Neutrophil (primary cell): ENCODE data around the gene SNTG2.
"Not testable (repeated sequence)": the region's sequence is repeated elsewhere in the genome, so short reads cannot be mapped to it uniquely, and the experiment has no call there.

ENCODE experiments used
- H3K27ac ChIP-seq: fragments of 200-600 bp; sonication (generic); 2 replicates; pipeline ENCODE4 v1.5.1; 2016; ENCODE audit warnings: mild to moderate bottlenecking, moderate library complexity
- H3K27me3 ChIP-seq: fragments of 200-600 bp; sonication (generic); 2 replicates; pipeline ENCODE4 v1.6.0; 2016; ENCODE audit warnings: mild to moderate bottlenecking
- H3K36me3 ChIP-seq: fragments of 200-600 bp; sonication (generic); 2 replicates; pipeline ENCODE4 v1.5.1; 2017
- H3K4me1 ChIP-seq, 2 experiments: fragments of 200-600 bp in 1 of 2; sonication (generic) in 1 of 2; 1 replicate in 1 of 2; 2 replicates in 1 of 2; pipeline versions ENCODE4 v1.5.1 to v1.6.1; 2013 to 2016; ENCODE audit warnings: low read depth in 1 of 2, low read length in 1 of 2, mild to moderate bottlenecking in 1 of 2, moderate library complexity in 1 of 2; ENCODE audit not compliant: control insufficient read depth in 1 of 2, insufficient read depth in 1 of 2
- H3K4me3 ChIP-seq, 2 experiments: fragments of 200-600 bp in 1 of 2; sonication (generic) in 1 of 2; 1 replicate in 1 of 2; 2 replicates in 1 of 2; pipeline ENCODE4 v1.5.1; 2013 to 2016; ENCODE audit warnings: low read depth in 1 of 2, low read length in 1 of 2, mild to moderate bottlenecking in 1 of 2, moderate library complexity in 1 of 2
- H3K9me3 ChIP-seq: fragments of 200-600 bp; sonication (generic); 2 replicates; pipeline ENCODE4 v1.5.1; 2016
- CTCF ChIP-seq: fragments of 200-600 bp; sonication (generic); IDR thresholded peaks from 2 replicates; pipeline ENCODE4 v1.5.1; 2016; ENCODE audit warnings: antibody characterized with exemption

SNTG2 gene

DNA sequence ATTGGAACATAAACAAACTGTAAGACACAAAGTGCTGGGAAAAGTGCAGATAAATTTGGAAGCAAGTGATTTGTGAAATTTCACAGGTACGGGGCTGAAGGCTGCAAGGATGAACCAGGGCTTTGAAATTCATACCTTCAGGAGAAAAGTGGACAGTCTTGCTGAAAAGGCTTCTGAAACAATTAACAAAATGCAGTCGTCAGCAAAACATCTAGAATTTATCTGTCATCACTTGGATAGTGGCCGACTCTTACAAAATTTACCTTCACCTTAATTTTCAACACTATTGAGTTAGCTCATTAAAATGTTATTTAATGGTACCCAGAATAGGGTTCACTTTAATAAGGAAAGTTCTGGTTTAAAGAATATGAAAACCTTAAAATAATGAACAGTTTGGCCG, 138.3 kb downstream of the SNTG2 start:
- no peak overlapping the region for H3K27ac ChIP-seq
- no peaks in the 10 kb centered on the region for H3K36me3 ChIP-seq
- H3K9me3 ChIP-seq, result no peaks in the 10 kb centered on the region
- H3K4me3 ChIP-seq, result no peak overlapping the region
- no peak for TF ChIP-seq CTCF
- H3K4me1 ChIP-seq, result no peaks in the 10 kb centered on the region
- no peaks in the 10 kb centered on the region for H3K27me3 ChIP-seq

DNA sequence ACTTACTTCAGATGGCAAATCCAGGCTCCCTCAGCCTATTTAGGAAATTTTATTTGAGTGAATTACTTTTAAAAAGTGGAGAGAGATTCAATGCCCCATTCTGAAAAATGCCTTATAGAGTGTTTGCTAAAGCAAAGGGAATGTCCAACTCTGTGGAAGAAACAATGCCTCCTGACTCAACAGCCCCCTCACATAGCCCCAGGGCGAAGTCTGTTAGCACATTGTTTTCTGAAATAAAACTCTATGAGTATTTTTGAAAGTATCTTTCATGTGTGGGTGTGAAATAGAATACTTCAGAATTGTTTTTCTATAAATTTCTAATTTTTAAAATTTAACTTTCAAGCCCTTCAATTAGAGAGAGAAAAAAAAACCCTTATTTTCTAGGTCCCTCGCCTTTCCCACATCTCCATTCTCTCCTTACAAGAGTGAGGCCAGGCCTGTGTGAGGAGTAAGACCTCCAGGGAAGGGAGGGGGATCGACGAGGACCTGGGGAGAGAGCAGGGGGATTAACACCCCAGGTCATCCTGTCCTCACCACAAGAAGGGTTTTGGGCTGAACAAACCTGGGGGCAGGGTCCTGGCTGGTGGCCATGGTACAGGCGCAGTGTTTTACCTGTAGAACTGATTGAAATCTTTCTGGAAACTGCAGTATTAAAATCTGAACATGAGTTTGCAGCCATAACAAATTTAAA, 141.4 kb downstream of the SNTG2 start:
- no peak for TF ChIP-seq CTCF
- no peaks in the 10 kb centered on the region for H3K27me3 ChIP-seq

GRCh38 chr2:1093668-1094067, 143.0 kb downstream of the SNTG2 start:
- H3K4me3 ChIP-seq, H3K27me3 ChIP-seq, H3K9me3 ChIP-seq, H3K27ac ChIP-seq, H3K4me1 ChIP-seq, H3K36me3 ChIP-seq: not testable (repeated sequence)

More for the DNA sequence above, 141.4 kb downstream of the SNTG2 start:
- Histone ChIP-seq H3K4me1 (no peaks in the 10 kb centered on the region), H3K9me3 (no peaks in the 10 kb centered on the region), H3K36me3 (no peaks in the 10 kb centered on the region), H3K4me3 (no peak overlapping the region), H3K27ac (no peak overlapping the region)

- Histone ChIP-seq H3K9me3 (no peaks in the 10 kb centered on the region), H3K4me1 (no peaks in the 10 kb centered on the region), H3K27ac (no peak overlapping the region), H3K36me3 (no peaks in the 10 kb centered on the region), H3K4me3 (no peak overlapping the region), H3K27me3 (no peaks in the 10 kb centered on the region)
- no peak for TF ChIP-seq CTCF
Observed at GRCh38 chr2:1097101-1097500, 146.5 kb downstream of the SNTG2 start.

GRCh38 chr2:1099418-1099817, 148.8 kb downstream of the SNTG2 start:
- Histone ChIP-seq H3K4me1 (no peaks in the 10 kb centered on the region), H3K9me3 (no peaks in the 10 kb centered on the region), H3K36me3 (no peaks in the 10 kb centered on the region), H3K4me3 (no peak overlapping the region), H3K27ac (no peak overlapping the region), H3K27me3 (no peaks in the 10 kb centered on the region)
- TF ChIP-seq CTCF, result no peak

GRCh38 chr2:1101011-1101782, 150.5 kb downstream of the SNTG2 start:
- no peaks in the 10 kb centered on the region for H3K4me1 ChIP-seq
- H3K27ac ChIP-seq, result no peak overlapping the region
- H3K36me3 ChIP-seq, result no peaks in the 10 kb centered on the region
- H3K9me3 ChIP-seq, result no peaks in the 10 kb centered on the region
- no peaks in the 10 kb centered on the region for H3K27me3 ChIP-seq
- TF ChIP-seq CTCF, result no peak
- no peak overlapping the region for H3K4me3 ChIP-seq
